GM10266 (cell line): Measurements from ENCODE around the gene EGF.
"Not testable (repeated sequence)": the region's sequence is repeated elsewhere in the genome, so short reads cannot be mapped to it uniquely, and the experiment has no call there.

ENCODE experiments used
- DNase-seq: peaks from one replicate; pipeline ENCODE4 v3.0.0; 2012; ENCODE audit errors: extremely low spot score
- CTCF ChIP-seq: IDR thresholded peaks from 2 replicates; pipeline ENCODE4 v1.5.1; 2012; ENCODE audit warnings: mild to moderate bottlenecking, low read depth; ENCODE audit not compliant: control insufficient read depth, insufficient read depth; ENCODE audit errors: missing control alignments

EGF gene

GRCh38 chr4:110033355-110034025 is 120.8 kb downstream of the EGF start:
- no peak for TF ChIP-seq CTCF
- no peak for DNase-seq

GRCh38 chr4:110034026-110034393 is 121.3 kb downstream of the EGF start:
- DNase-seq: peak; percentile 44
- no peak for TF ChIP-seq CTCF

GRCh38 chr4:110039164-110039563 is 126.5 kb downstream of the EGF start:
- not testable (repeated sequence) for DNase-seq

- no peak for DNase-seq
- TF ChIP-seq CTCF: no peak
Measured at GRCh38 chr4:110041735-110042134, 129.1 kb downstream of the EGF start.

- TF ChIP-seq CTCF: no peak
- no peak for DNase-seq
Measured at GRCh38 chr4:110042545-110043517, 130.1 kb downstream of the EGF start.

GRCh38 chr4:110046588-110047049 is 133.9 kb downstream of the EGF start:
- TF ChIP-seq CTCF: no peak
- no peak for DNase-seq

GRCh38 chr4:110049951-110050925 is 137.6 kb downstream of the EGF start:
- DNase-seq: peak; percentile 48

More at GRCh38 chr4:110049951-110050925, 137.6 kb downstream of the EGF start:
- TF ChIP-seq CTCF: peak; percentile 78
